GM21717 (cell line): ENCODE measurements around the gene SNIP1.
"Not testable (repeated sequence)": the region's sequence is repeated elsewhere in the genome, so short reads cannot be mapped to it uniquely, and the experiment has no call there.

Experiments
- ATAC-seq: cut with Tn5 transposase; IDR thresholded peaks from one replicate; pipeline ENCODE4 v1.9.1; 2021; ENCODE audit warnings: mild to moderate bottlenecking, moderate library complexity; ENCODE audit not compliant: unreplicated experiment

SNIP1 gene

DNA sequence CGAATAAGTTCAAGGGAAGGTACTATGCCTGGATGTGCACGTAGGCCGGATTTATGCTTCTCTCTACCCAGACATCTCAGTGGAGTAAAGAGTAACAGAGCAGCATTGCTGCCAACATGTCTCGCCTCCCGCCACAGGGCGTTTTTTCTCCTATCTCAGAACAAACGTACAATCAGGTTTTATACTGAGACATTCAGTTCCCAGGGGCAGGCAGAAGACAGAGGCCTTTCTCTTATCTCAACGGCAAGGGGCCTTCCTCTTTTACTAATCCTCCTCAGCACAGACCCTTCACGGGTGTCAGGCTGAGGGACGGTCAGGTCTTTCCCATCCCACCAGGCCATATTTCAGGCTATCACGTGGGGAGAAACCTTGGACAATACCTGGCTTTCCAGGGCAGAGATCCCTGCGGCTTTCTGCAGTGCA is 5.9 kb upstream of the SNIP1 start:
- ATAC-seq = not testable (repeated sequence)

- ATAC-seq = no peak
Observed at GRCh38 chr1:37559080-37559479, 5.0 kb upstream of the SNIP1 start.

DNA sequence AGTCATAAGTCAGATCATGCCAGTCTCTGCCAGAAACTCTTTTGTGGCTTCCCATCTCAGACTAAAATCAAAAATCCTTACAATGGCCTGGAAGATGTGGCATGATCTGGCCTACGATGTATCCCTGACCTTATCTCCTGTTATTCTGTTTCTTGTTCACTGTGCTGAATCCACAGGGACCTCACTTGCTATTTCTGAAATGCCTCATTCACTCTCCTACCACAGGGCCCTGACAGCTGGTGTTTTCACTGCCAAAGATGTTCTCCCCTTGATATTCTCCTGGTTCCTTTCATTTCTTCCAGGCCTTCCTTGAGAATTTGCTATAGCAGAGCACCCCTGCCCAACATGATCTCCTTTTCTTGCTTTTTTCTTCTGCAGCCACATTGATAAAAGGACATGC is 4.3 kb upstream of the SNIP1 start:
- ATAC-seq = no peak

- ATAC-seq = no peak
Observed at GRCh38 chr1:37557402-37557801, 3.3 kb upstream of the SNIP1 start.

GRCh38 chr1:37556712-37557196 is 2.7 kb upstream of the SNIP1 start, which contains the start of gene DNALI1:
Gene DNALI1, plus strand, starts transcription at chr1:37556940. Its CDS starts 55 bp downstream, at chr1:37556995.
- no peak for ATAC-seq

GRCh38 chr1:37553598-37553926 is 531 bp downstream of the SNIP1 start:
- no peak for ATAC-seq

DNA sequence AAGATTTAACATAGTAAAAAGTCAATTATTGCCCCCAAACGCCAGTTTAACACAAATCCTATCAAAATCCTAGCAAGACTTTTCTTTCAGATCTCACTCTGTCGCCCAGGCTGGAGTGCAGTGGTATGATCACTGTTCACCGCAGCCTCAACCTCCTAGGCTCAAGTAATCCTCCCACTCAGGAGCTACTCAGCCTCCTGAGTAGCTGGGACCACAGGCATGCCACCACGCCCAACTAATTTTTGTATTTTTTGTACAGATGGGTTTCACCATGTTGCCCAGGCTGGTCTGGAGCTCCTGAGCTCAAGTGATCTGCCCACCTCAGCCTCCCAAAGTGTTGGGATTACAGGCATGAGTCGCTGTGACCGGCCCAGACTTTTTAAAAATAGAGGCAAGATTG is 4.8 kb downstream of the SNIP1 start:
- no peak for ATAC-seq

DNA sequence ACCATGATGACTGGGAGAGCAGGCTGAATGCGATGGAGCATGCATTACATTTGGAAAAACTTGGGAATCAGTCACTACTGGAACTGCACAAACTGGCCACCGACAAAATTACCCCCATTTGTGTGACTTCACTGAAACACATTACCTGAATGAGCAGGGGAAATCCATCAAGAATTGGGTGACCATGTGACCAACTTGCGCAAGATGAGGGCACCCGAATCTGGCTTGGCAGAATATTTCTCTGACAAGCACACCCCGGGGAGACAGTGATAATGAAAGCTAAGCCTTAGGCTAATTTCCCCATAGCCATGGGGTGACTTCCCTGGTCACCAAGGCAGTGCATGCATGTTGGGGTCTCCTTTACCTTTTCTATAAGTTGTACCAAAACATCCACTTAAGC is 9.1 kb downstream of the SNIP1 start:
- no peak for ATAC-seq

- ATAC-seq = no peak
Observed at GRCh38 chr1:37544530-37544929, 9.6 kb downstream of the SNIP1 start.

DNA sequence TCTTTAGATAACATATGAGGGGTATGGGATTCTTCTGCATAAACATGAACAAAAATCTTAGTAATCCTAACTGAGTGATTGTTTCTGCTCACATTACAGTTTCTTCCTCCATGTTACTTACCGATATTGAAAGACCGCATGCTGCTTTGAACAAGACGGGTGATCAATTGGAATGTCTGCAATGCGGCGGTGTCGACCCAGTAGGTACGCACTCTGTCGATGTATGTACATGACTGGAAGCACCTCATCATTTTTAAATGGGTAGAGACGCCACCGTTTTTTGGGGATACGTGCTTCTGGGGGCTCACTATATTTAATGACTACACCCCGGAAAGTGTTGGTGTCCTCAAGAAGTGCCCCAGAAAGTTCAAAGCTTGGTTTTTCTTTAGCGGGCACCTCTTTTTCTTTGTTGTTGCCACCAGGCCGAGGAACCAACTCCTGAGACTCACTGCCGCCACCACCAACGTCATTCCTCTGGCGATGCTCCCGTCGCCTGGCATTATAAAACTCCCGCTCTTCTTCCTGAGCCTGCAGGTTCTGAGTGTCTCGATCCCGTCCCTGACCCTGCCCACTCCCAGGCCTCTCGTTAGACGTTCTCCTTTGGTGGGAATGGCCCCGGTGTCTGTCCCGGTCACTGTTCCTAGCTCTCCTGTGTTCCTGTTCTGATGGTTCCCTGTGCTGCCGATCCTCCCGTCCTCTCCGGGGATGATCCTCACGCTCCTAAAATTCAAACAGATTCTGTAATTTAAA is 13.9 kb downstream of the SNIP1 start:
- ATAC-seq = no peak

DNA sequence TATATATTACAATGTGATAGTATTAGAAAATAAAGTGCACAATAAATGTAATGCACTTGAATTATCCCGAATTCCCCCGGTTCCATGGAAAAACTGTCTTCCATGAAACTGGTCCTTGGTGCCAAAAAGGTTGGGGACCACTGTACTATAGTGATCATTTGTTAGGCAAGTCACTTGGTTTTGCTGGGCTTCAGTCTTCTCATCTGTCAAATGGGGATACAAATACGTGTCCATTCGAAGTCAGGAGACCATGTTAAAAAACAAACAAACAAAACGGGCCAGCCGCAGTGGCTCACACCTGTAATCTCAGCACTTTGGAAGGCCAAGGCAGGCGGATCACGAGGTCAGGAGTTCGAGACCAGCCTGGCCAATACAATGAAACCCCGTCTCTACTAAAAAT is 14.9 kb downstream of the SNIP1 start:
- not testable (repeated sequence) for ATAC-seq

DNA sequence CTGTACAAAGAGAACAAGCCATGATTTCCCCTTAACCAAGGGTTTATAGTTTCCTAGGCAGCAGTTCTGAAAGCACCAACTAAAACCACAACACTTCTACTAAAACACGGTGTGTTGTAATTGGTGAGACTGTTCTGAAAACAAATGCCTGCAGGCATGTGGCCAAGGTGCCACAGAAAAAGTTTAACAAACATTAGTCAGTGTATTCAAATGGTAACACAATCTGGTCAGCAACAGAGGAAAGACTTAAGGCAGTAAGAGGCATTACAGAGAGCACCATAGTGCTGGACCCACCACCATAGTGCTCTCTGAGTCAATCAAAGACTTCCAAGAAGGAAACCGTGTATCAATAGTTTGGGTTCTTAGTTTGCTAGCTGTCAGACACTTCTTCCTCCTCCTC is 16.7 kb downstream of the SNIP1 start:
- ATAC-seq = no peak

GRCh38 chr1:37533317-37534093 is 20.6 kb downstream of the SNIP1 start:
- ATAC-seq = no peak

DNA sequence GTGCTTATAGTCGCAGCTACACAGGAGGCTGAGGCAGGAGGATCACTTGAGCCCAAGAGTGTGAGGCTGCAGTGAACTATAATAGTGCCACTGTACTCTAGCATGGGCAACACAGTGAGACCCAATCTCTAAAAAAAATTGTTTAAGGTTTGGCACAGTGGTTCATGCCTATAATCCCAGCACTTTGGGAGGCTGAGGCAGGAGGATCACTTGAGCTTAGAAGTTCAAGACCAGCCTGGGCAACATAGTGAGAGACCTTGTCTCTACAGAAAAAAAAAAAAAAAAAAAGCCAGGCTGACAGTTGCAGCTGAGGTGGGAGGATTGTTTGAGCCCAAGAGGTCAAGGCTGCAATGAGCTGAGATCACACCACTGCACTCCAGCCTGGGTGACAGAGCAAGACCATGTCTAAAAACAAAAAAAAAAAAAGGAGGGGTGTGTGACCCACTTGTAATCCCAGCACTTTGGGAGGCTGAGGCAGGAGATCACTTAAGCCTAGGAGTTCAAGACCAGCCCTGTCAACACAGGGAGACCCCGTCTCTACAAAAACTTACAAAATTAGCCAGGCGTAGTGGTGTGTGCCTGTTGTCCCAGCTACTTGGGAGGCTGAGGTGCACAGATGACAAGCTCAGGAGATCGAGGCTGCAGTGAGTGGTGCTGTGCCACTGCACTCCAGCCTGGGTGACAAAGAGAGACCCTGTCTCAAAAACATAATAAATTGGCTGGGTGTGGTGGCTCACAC is 21.5 kb downstream of the SNIP1 start:
- ATAC-seq = not testable (repeated sequence)

DNA sequence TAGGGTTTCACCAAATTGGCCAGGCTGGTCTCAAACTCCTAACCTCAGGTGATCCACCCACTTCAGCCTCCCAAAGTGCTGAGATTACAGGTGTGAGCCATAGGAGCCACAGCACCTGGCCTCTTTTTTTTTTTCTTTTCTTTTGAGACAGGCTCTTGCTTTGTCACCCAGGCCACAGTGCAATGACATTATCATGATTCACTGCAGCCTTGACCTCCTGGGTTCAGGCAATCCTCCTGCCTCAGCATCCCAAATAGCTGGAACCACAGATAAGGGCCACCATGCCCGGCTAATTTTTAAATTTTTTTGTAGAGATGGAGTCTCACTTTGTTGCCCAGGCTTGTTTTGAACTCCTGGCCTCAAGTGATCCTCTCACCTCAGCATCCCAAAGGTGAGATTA is 24.2 kb downstream of the SNIP1 start:
- not testable (repeated sequence) for ATAC-seq

GRCh38 chr1:37519613-37520012 is 34.5 kb downstream of the SNIP1 start:
- ATAC-seq = no peak

- not testable (repeated sequence) for ATAC-seq
Observed at GRCh38 chr1:37518929-37519328, 35.2 kb downstream of the SNIP1 start.

DNA sequence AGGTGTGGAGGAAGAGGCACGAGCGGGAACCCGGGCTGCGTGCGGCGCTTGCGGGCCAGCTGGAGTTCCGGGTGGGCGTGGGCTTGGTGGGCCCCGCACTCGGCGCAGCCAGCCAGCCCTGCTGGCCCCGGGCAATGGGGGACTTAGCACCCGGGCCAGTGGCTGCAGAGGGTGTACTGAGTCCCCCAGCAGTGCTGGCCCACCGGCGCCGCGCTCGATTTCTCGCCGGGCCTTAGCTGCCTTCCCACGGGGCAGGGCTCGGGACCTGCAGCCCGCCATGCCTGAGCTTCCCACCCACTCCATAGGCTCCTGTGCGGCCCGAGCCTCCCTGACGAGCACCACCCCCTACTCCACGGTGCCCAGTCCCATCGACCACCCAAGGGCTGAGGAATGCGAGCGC is 35.9 kb downstream of the SNIP1 start:
- ATAC-seq = not testable (repeated sequence)

- ATAC-seq = no peak
Observed at GRCh38 chr1:37517569-37517968, 36.5 kb downstream of the SNIP1 start.

DNA sequence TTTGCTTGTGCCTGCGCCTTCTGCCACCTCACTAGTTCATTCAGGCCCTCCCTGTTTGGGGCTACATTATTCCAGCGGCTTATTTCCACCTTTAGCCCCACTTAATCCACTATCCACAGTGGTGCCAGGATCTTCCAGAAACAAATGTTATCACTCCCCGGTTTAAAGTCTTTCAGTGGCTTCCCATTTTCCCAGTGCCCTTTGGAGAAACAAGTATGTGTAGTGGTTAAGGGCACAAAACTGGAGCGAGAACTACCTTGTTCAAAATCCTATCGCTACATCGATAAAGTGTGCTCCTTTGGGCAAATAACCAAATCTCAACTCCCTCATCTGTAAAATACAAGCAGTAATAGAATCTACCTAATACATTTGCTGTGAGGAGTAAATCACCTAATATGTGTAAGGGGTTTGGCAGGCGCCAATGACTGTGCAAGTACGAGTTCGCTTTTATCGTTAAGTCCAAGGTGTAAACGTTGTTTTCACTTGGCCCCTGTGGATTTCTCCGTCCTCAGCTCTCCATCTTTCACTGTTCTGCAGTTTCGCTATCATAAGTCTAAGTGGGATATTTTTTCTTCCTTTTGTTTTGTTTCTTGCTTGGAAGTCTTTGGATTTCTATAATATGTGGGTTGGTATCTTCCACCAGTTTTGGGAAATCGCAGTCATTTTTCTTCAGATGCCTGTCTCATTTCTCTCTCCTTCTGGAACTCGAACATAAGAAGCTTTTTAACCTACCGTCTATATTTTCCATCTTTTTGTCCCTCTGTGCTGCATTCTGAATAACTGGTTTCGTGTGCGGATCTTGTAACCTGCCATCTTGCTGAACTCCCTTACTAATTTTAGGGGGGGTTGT is 38.7 kb downstream of the SNIP1 start:
- no peak for ATAC-seq
